Thymus (tissue), 11 donors: ENCODE results near the gene TRIM72. TPM values are rescaled to one million over a fixed set of nuclear protein-coding genes. Genes with fewer than 3 reads are reported as not detected.

Experiments
- DNase-seq, 9 donors: peaks; one replicate each; pipeline ENCODE4 v3.0.0-alpha.2; 2013; ENCODE audit warnings: low spot score in 9 of 9, low read depth in 6 of 9, missing footprints in 1 of 9
- H3K27ac ChIP-seq, 2 donors: one replicate each; pipeline ENCODE4 v1.5.1; 2013; ENCODE audit warnings: control low read depth in 1 of 2, low read depth in 1 of 2, low read length in 1 of 2, mild to moderate bottlenecking in 1 of 2, moderate library complexity in 1 of 2
- H3K27me3 ChIP-seq, 2 donors: one replicate each; pipeline ENCODE4 v1.5.1; 2013; ENCODE audit warnings: low read length in 1 of 2; ENCODE audit not compliant: control insufficient read depth in 2 of 2, insufficient read depth in 1 of 2
- H3K36me3 ChIP-seq, 2 donors: one replicate each; pipeline ENCODE4 v1.5.1; 2013; ENCODE audit warnings: low read length in 1 of 2, mild to moderate bottlenecking in 1 of 2, moderate library complexity in 1 of 2; ENCODE audit not compliant: control insufficient read depth in 2 of 2, insufficient read depth in 2 of 2
- H3K4me1 ChIP-seq, 2 donors: one replicate each; pipeline ENCODE4 v1.5.1; 2013; ENCODE audit warnings: low read length in 2 of 2; ENCODE audit not compliant: control insufficient read depth in 2 of 2, insufficient read depth in 2 of 2
- H3K4me3 ChIP-seq, 2 donors: one replicate each; pipeline ENCODE4 v1.5.1; 2013; ENCODE audit warnings: low read length in 2 of 2, control low read depth in 1 of 2, mild to moderate bottlenecking in 1 of 2
- H3K9me3 ChIP-seq, 2 donors: one replicate each; pipeline ENCODE4 v1.5.1; 2013; ENCODE audit warnings: low read length in 1 of 2, mild to moderate bottlenecking in 1 of 2; ENCODE audit not compliant: control insufficient read depth in 2 of 2, insufficient read depth in 1 of 2
- WGBS: extraction: QIAGEN DNeasy Blood & Tissue Kit; methylation state at CpG from one replicate; pipeline ENCODE4 v1.1.7; 2013; 5-methylcytosine and 5-hydroxymethylcytosine counted together
- polyA plus RNA-seq: library from polyadenylated mRNA; stranded (reverse); fragments of 200-250 nt; gene quantifications from one replicate; pipeline ENCODE4 v1.2.3, GENCODE V29; 2013
- total RNA-seq: library from RNA; stranded (reverse); fragments of 120-200 nt; gene quantifications from one replicate; pipeline ENCODE4 v1.2.4, GENCODE V29; 2013
- donor health status: healthy.

TRIM72 gene
- total and polyA plus RNA-seq, 2 donors: 0.19 to 0.50 TPM

GRCh38 chr16:31204871-31205666, 8.8 kb upstream of the TRIM72 start:
- Histone ChIP-seq H3K4me3 (no peak overlapping the region), H3K36me3 (peaks cover 0 to under 1% of the 10 kb centered on the region in 2 donors), H3K4me1 (peaks cover 10 to 17% of the 10 kb centered on the region in 2 donors), H3K27me3 (peaks cover 0 to 9% of the 10 kb centered on the region in 2 donors), H3K27ac (no peak overlapping the region), H3K9me3 (no peaks in the 10 kb centered on the region)
- DNase-seq: no peak
- WGBS: 96% methylated on average over 9 of the region's 9 CpGs

GRCh38 chr16:31206776-31207175, 7.1 kb upstream of the TRIM72 start:
- no peak overlapping the region for H3K4me3 ChIP-seq
- H3K36me3 ChIP-seq: no peaks in the 10 kb centered on the region
- peaks cover 0 to 10% of the 10 kb centered on the region in 2 donors for H3K27me3 ChIP-seq
- H3K9me3 ChIP-seq: no peaks in the 10 kb centered on the region
- no peak overlapping the region for H3K27ac ChIP-seq
- H3K4me1 ChIP-seq: peaks cover 2 to 8% of the 10 kb centered on the region in 2 donors
- 82% methylated on average over 6 of the region's 6 CpGs for WGBS
- DNase-seq: no peak

GRCh38 chr16:31213342-31213741, 577 bp upstream of the TRIM72 start:
- Histone ChIP-seq H3K9me3 (no peaks in the 10 kb centered on the region), H3K36me3 (no peaks in the 10 kb centered on the region), H3K4me3 (no peak overlapping the region), H3K27me3 (peaks cover 45 to 63% of the 10 kb centered on the region in 2 donors), H3K27ac (no peak overlapping the region), H3K4me1 (peaks cover 0 to 14% of the 10 kb centered on the region in 2 donors)
- 98% methylated on average over 1 of the region's 1 CpG for WGBS
- DNase-seq: no peak

GRCh38 chr16:31214708-31215286, 878 bp downstream of the TRIM72 start:
- H3K4me1 ChIP-seq: peaks cover 0 to 14% of the 10 kb centered on the region in 2 donors
- DNase-seq: peak in 1 of 9 donors; percentile 32
- peaks cover 45 to 72% of the 10 kb centered on the region in 2 donors for H3K27me3 ChIP-seq
- no peaks in the 10 kb centered on the region for H3K36me3 ChIP-seq
- peak overlapping the region in 1 of 2 donors; percentile 8 for H3K27ac ChIP-seq
- 13% methylated on average over 58 of the region's 58 CpGs for WGBS
- no peaks in the 10 kb centered on the region for H3K9me3 ChIP-seq
- no peak overlapping the region for H3K4me3 ChIP-seq

- H3K27me3 ChIP-seq: peaks cover 45 to 72% of the 10 kb centered on the region in 2 donors
- DNase-seq: no peak
These were observed 1.6 kb downstream of the TRIM72 start for GRCh38 chr16:31215287-31216162.

GRCh38 chr16:31216422-31217135, 2.7 kb downstream of the TRIM72 start, which contains the start of gene PYDC1:
PYDC1 (minus strand) TSS chr16:31217135; CDS start chr16:31217028, 107 bp downstream.
- no peak for DNase-seq
- Histone ChIP-seq H3K27ac (no peak within 1 kb of the TSS), H3K4me3 (no peak within 1 kb of the TSS), H3K27me3 (peaks cover 45 to 79% of the 10 kb centered on the region in 2 donors), H3K9me3 (no peaks in the 10 kb centered on the region), H3K4me1 (peaks cover 0 to 14% of the 10 kb centered on the region in 2 donors), H3K36me3 (no peaks in the 10 kb centered on the region)
- WGBS: 7% methylated on average over 52 of the region's 52 CpGs

More at GRCh38 chr16:31215287-31216162, 1.6 kb downstream of the TRIM72 start:
- Histone ChIP-seq H3K4me1 (peaks cover 0 to 14% of the 10 kb centered on the region in 2 donors), H3K4me3 (peak overlapping the region in 1 of 2 donors; percentile 8), H3K27ac (peak overlapping the region in 1 of 2 donors; percentile 8), H3K36me3 (no peaks in the 10 kb centered on the region), H3K9me3 (no peaks in the 10 kb centered on the region)
- 3% methylated on average over 63 of the region's 63 CpGs for WGBS

- Histone ChIP-seq H3K9me3 (no peaks in the 10 kb centered on the region), H3K4me3 (no peak overlapping the region), H3K36me3 (no peaks in the 10 kb centered on the region), H3K27me3 (peaks cover 45 to 77% of the 10 kb centered on the region in 2 donors), H3K27ac (no peak overlapping the region), H3K4me1 (peaks cover 0 to 14% of the 10 kb centered on the region in 2 donors)
- 50% methylated on average over 4 of the region's 4 CpGs for WGBS
- no peak for DNase-seq
These were observed 3.2 kb downstream of the TRIM72 start for GRCh38 chr16:31217136-31217530.

GRCh38 chr16:31219154-31219741, 5.3 kb downstream of the TRIM72 start:
- H3K36me3 ChIP-seq: no peaks in the 10 kb centered on the region
- peaks cover 35 to 60% of the 10 kb centered on the region in 2 donors for H3K27me3 ChIP-seq
- 97% methylated on average over 15 of the region's 15 CpGs for WGBS
- H3K27ac ChIP-seq: no peak overlapping the region
- H3K4me3 ChIP-seq: no peak overlapping the region
- no peaks in the 10 kb centered on the region for H3K9me3 ChIP-seq
- DNase-seq: no peak
- H3K4me1 ChIP-seq: peaks cover 0 to 14% of the 10 kb centered on the region in 2 donors
